GM23248 (cell line): Measurements from ENCODE around the gene SAFB2. TPM values are rescaled to one million over a fixed set of nuclear protein-coding genes. Genes with fewer than 3 reads are reported as not detected.
A peak's percentile ranks its signal among the peaks of the same experiment; 100 is the strongest.

ENCODE experiments used
- DNase-seq: peaks from one replicate; pipeline ENCODE4 v3.0.0-alpha.2; 2015
- H2AFZ ChIP-seq: fragments of 200-600 bp; sonication (generic); 2 replicates; pipeline ENCODE4 v1.6.1; 2016; ENCODE audit warnings: antibody characterized with exemption
- H3F3A ChIP-seq: fragments of 200-600 bp; sonication (generic); 2 replicates; pipeline ENCODE4 v1.6.1; 2016; ENCODE audit warnings: mild to moderate bottlenecking, antibody characterized with exemption, mixed run types; ENCODE audit not compliant: insufficient read depth
- H3K27ac ChIP-seq: fragments of 200-600 bp; sonication (generic); 2 replicates; pipeline ENCODE4 v1.5.1; 2016; ENCODE audit warnings: mild to moderate bottlenecking
- H3K27me3 ChIP-seq: fragments of 200-600 bp; sonication (generic); replicated peaks from 2 replicates; pipeline ENCODE4 v1.6.1; 2016; ENCODE audit warnings: mild to moderate bottlenecking; ENCODE audit not compliant: insufficient read depth
- H3K36me3 ChIP-seq: fragments of 200-600 bp; sonication (generic); 2 replicates; pipeline ENCODE4 v1.6.1; 2016; ENCODE audit warnings: low read depth, mild to moderate bottlenecking
- H3K4me1 ChIP-seq: fragments of 200-600 bp; sonication (generic); 2 replicates; pipeline ENCODE4 v1.6.1; 2016; ENCODE audit warnings: mild to moderate bottlenecking; ENCODE audit not compliant: insufficient read depth
- H3K4me2 ChIP-seq: fragments of 200-600 bp; sonication (generic); one replicate; pipeline ENCODE4 v1.6.1; 2016; ENCODE audit warnings: mild to moderate bottlenecking; ENCODE audit not compliant: unreplicated experiment
- H3K4me3 ChIP-seq: fragments of 200-600 bp; sonication (generic); 2 replicates; pipeline ENCODE4 v1.5.1; 2016; ENCODE audit warnings: mild to moderate bottlenecking
- H3K79me2 ChIP-seq: fragments of 200-600 bp; sonication (generic); 2 replicates; pipeline ENCODE4 v1.6.1; 2016; ENCODE audit warnings: mild to moderate bottlenecking; ENCODE audit not compliant: insufficient read depth
- H3K9ac ChIP-seq: fragments of 200-600 bp; sonication (generic); 2 replicates; pipeline ENCODE4 v1.6.1; 2016; ENCODE audit warnings: mild to moderate bottlenecking
- H3K9me2 ChIP-seq: fragments of 200-600 bp; sonication (generic); 2 replicates; pipeline ENCODE4 v1.6.1; 2016; ENCODE audit warnings: mixed run types, mild to moderate bottlenecking, moderate library complexity; ENCODE audit not compliant: insufficient read depth
- H3K9me3 ChIP-seq: fragments of 200-600 bp; sonication (generic); one replicate; pipeline ENCODE4 v1.6.1; 2017; ENCODE audit warnings: low read depth
- H4K20me1 ChIP-seq: fragments of 200-600 bp; sonication (generic); 2 replicates; pipeline ENCODE4 v1.6.0; 2016; ENCODE audit not compliant: insufficient read depth
- EZH2 ChIP-seq: fragments of 200-600 bp; sonication (generic); IDR thresholded peaks from 2 replicates; pipeline ENCODE4 v1.6.1; 2018; ENCODE audit warnings: antibody characterized with exemption, mild to moderate bottlenecking; ENCODE audit not compliant: insufficient read depth, poor library complexity, severe bottlenecking
- EZH2phosphoT487 ChIP-seq: fragments of 200-600 bp; sonication (generic); IDR thresholded peaks from 2 replicates; pipeline ENCODE4 v1.6.1; 2018; ENCODE audit warnings: antibody characterized with exemption, moderate library complexity, mild to moderate bottlenecking, low read depth; ENCODE audit not compliant: insufficient read depth
- whole genome bisulfite sequencing, 2 experiments: methylation state at CpG; one replicate each; pipeline ENCODE4 v1.1.6; 2015 to 2017; ENCODE audit warnings: low lambda C conversion rate in 2 of 2, low coverage in 1 of 2; ENCODE audit errors: missing lambda C conversion rate in 2 of 2; 5-methylcytosine and 5-hydroxymethylcytosine counted together
- in situ Hi-C: fragments of 300-500 bp; cut with MboI; formaldehyde crosslinking; loops from 2 replicates; pipeline ENCODE4 v1.15.0; 2020
- polyA plus RNA-seq: library from polyadenylated mRNA; unstranded; fragments of >200 nt; fragmentation: Nextera tagmentation; extraction: Ambion mirVana; gene quantifications from 2 replicates; pipeline ENCODE4 v1.2.1, GENCODE V29; 2016
- total RNA-seq: library from RNA; depleted of rRNA; stranded (reverse); fragments of >200 nt; shearing (Covaris generic); gene quantifications from 2 replicates; pipeline ENCODE4 v1.2.3, GENCODE V29; 2014

Gene SAFB2
- total and polyA plus RNA-seq, 2 experiments from 2014 or later, result 17.6 to 37.2 TPM

- H3K79me2 ChIP-seq, result no peaks in the 10 kb centered on the region
- H3K9ac ChIP-seq, result no peak overlapping the region
- in situ Hi-C loops, result loop anchor here (10.0 kb wide), 1 partner anchor 533 kb away; no protein-coding TSS in a partner anchor
- H3K4me2 ChIP-seq, result peak overlapping the region; percentile 65
- H4K20me1 ChIP-seq, result no peaks in the 10 kb centered on the region
- no peaks in the 10 kb centered on the region for H3K9me2 ChIP-seq
- TF ChIP-seq EZH2phosphoT487 (no peak), EZH2 (no peak)
- peak overlapping the region; percentile 56 for H2AFZ ChIP-seq
- no peaks in the 10 kb centered on the region for H3K36me3 ChIP-seq
- H3K4me1 ChIP-seq, result no peaks in the 10 kb centered on the region
- H3K27me3 ChIP-seq, result no peaks in the 10 kb centered on the region
- H3K9me3 ChIP-seq, result no peaks in the 10 kb centered on the region
- H3F3A ChIP-seq, result no peaks in the 10 kb centered on the region
- no peak overlapping the region for H3K27ac ChIP-seq
- H3K4me3 ChIP-seq, result peak overlapping the region; percentile 25; the same call in 1 of the 2 replicates
- peak; percentile 71 for DNase-seq
- WGBS, 2 experiments, result 11 to 14% methylated on average over 24 to 28 of the region's 28 CpGs
Observed at GRCh38 chr19:5578097-5578846, 44.3 kb downstream of the SAFB2 start.

DNA sequence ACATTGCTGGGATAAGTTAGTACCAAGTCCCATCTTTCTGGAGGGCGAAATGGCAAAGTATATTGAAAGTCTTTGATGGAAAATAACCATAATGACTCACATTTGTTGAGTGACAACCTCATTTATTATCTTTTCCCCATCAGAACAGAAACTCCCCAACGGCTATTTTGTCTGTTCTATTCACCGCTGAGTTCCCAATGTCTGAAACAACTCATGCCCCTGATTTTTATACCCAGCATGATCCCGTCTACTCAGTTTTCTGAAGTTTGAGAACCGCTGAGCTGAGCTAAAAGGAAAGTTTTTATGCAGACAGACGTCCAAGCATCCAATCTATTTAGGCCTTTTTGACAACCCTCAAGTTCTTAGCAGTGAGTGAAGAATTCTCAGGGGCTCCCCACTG is 47.0 kb downstream of the SAFB2 start:
- no peaks in the 10 kb centered on the region for H4K20me1 ChIP-seq
- H3K9ac ChIP-seq, result no peak overlapping the region
- H3K27ac ChIP-seq, result no peak overlapping the region
- H3K79me2 ChIP-seq, result no peaks in the 10 kb centered on the region
- TF ChIP-seq EZH2phosphoT487, result no peak
- TF ChIP-seq EZH2, result no peak
- H3K4me1 ChIP-seq, result no peaks in the 10 kb centered on the region
- DNase-seq, result no peak
- no peaks in the 10 kb centered on the region for H3K9me3 ChIP-seq
- H2AFZ ChIP-seq, result no peak overlapping the region
- no peak overlapping the region for H3K4me3 ChIP-seq
- H3K9me2 ChIP-seq, result no peaks in the 10 kb centered on the region
- 84 to 89% methylated on average over 6 of the region's 6 CpGs for WGBS, 2 experiments
- no peaks in the 10 kb centered on the region for H3F3A ChIP-seq
- in situ Hi-C loops, result loop anchor here (10.0 kb wide), 1 partner anchor 531 kb away; no protein-coding TSS in a partner anchor
- H3K4me2 ChIP-seq, result no peak overlapping the region
- H3K36me3 ChIP-seq, result no peaks in the 10 kb centered on the region
- H3K27me3 ChIP-seq, result no peaks in the 10 kb centered on the region

GRCh38 chr19:5572556-5573286 is 49.9 kb downstream of the SAFB2 start:
- in situ Hi-C loops, result loop anchor here (10.0 kb wide), 1 partner anchor 528 kb away; no protein-coding TSS in a partner anchor
- no peaks in the 10 kb centered on the region for H3F3A ChIP-seq
- DNase-seq, result no peak
- no peak overlapping the region for H3K27ac ChIP-seq
- H2AFZ ChIP-seq, result no peak overlapping the region
- no peak overlapping the region for H3K9ac ChIP-seq
- no peak overlapping the region for H3K4me3 ChIP-seq
- WGBS, 2 experiments, result 69 to 76% methylated on average over 14 of the region's 14 CpGs
- H3K4me1 ChIP-seq, result no peaks in the 10 kb centered on the region
- H3K9me3 ChIP-seq, result no peaks in the 10 kb centered on the region
- H4K20me1 ChIP-seq, result no peaks in the 10 kb centered on the region
- no peaks in the 10 kb centered on the region for H3K9me2 ChIP-seq
- H3K4me2 ChIP-seq, result no peak overlapping the region
- H3K27me3 ChIP-seq, result 0 out of 2 replicates have a peak, but pooled peaks cover 5% of the 10 kb centered on the region
- no peaks in the 10 kb centered on the region for H3K36me3 ChIP-seq
- TF ChIP-seq EZH2phosphoT487, result no peak
- TF ChIP-seq EZH2, result no peak
- H3K79me2 ChIP-seq, result no peaks in the 10 kb centered on the region

DNA sequence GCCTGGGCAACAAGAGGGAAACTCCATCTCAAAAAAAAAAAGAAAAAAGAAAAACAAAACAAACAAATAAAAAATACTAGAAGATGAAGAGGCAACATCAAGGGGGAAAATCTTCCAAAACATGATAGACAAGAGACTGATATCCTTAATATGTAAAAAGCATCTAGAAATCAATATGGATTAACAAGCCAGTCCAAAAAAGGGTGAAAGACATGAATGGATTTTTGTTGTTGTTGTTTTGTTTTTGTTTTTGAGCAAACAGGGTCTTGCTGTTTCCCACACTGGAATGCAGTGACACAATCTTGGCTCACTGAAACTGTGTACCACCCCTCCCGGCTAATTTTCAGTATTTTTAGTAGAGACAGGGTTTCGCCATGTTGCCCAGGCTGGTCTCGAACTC is 50.8 kb downstream of the SAFB2 start:
- Histone ChIP-seq H3K4me2 (no peak overlapping the region), H3K9me2 (no peaks in the 10 kb centered on the region), H3K27me3 (peaks cover 10% of the 10 kb centered on the region), H3K9ac (no peak overlapping the region), H3K9me3 (no peaks in the 10 kb centered on the region), H2AFZ (no peak overlapping the region), H3K36me3 (no peaks in the 10 kb centered on the region), H3F3A (no peaks in the 10 kb centered on the region), H3K4me1 (no peaks in the 10 kb centered on the region), H3K27ac (no peak overlapping the region), H3K4me3 (no peak overlapping the region), H4K20me1 (no peaks in the 10 kb centered on the region), H3K79me2 (no peaks in the 10 kb centered on the region)
- 78% methylated on average over 3 of the region's 3 CpGs for WGBS, 2 experiments
- in situ Hi-C loops, result loop anchor here (10.0 kb wide), 1 partner anchor 527 kb away; no protein-coding TSS in a partner anchor
- TF ChIP-seq EZH2 (no peak), EZH2phosphoT487 (no peak)
- DNase-seq, result no peak
